GM10248 (cell line): Measurements from ENCODE around the gene SLC24A4.

ENCODE experiments used
- CTCF ChIA-PET: fragments of 300-600 bp; sonication (Branson Sonifier 250); formaldehyde crosslinking; extraction: SDS; loops from one replicate; lab custom pipeline; 2021; ENCODE audit warnings: antibody characterized with exemption; lab: Yijun Ruan, JAX
- POLR2A ChIA-PET: fragments of 350-650 bp; sonication (Branson Sonifier 250); formaldehyde crosslinking; extraction: SDS; loops from one replicate; lab custom pipeline; 2020; ENCODE audit warnings: antibody characterized with exemption; lab: Yijun Ruan, JAX
- DNase-seq: peaks from one replicate; pipeline ENCODE4 v3.0.0; 2012; ENCODE audit errors: extremely low spot score
- TF ChIP-seq, protein P1 (sequence below): IDR thresholded peaks from 2 replicates; pipeline ENCODE4 v1.5.1; 2012; ENCODE audit warnings: mild to moderate bottlenecking, low read depth; ENCODE audit errors: extremely low read depth, missing control alignments, control extremely low read depth

The SLC24A4 gene

DNA sequence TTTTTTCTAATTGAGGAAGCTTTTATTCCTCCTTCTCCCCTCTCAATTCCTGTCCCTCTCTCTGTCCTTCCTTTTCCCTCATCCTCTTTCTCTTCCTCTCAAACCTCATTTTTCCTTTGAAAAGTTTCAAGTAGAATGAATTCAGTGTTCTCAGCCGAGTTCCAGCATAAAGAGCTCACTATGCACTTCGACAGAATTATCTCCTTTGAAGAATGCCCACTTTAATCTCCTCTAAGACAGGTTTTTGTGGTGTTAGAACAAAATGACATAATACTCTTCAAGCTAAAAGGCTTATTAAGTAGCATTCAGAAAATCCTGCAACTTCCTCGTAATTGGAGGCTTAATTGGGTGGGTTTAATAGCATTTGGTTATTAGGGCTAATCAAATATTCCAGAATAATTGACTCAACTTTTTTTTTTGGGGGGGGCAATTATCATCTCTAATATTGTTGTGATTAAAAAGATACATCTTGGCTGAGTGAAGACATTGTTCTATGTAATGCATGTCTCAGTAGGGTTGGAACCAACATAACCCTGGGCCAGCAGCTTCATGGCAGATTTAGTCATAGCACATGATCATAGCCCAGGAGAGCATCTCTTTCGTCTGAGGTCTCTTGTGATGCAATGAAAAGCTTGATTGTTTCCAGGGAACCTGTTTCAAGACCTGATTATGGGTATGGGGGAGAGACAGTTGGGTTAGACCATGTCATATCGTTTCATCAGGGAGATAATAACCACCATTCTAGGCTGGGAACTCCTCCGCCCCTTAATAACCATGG, 25.0 kb upstream of the SLC24A4 start:
- ChIA-PET CTCF (interaction anchor here (0.8 to 1.0 kb wide), 2 partner anchors 38 to 95 kb away, joined by 3 read pairs; no protein-coding TSS in a partner anchor), POLR2A (no interaction called here)
- DNase-seq: no peak
- TF ChIP-seq, protein P1, sequence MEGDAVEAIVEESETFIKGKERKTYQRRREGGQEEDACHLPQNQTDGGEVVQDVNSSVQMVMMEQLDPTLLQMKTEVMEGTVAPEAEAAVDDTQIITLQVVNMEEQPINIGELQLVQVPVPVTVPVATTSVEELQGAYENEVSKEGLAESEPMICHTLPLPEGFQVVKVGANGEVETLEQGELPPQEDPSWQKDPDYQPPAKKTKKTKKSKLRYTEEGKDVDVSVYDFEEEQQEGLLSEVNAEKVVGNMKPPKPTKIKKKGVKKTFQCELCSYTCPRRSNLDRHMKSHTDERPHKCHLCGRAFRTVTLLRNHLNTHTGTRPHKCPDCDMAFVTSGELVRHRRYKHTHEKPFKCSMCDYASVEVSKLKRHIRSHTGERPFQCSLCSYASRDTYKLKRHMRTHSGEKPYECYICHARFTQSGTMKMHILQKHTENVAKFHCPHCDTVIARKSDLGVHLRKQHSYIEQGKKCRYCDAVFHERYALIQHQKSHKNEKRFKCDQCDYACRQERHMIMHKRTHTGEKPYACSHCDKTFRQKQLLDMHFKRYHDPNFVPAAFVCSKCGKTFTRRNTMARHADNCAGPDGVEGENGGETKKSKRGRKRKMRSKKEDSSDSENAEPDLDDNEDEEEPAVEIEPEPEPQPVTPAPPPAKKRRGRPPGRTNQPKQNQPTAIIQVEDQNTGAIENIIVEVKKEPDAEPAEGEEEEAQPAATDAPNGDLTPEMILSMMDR: no peak

DNA sequence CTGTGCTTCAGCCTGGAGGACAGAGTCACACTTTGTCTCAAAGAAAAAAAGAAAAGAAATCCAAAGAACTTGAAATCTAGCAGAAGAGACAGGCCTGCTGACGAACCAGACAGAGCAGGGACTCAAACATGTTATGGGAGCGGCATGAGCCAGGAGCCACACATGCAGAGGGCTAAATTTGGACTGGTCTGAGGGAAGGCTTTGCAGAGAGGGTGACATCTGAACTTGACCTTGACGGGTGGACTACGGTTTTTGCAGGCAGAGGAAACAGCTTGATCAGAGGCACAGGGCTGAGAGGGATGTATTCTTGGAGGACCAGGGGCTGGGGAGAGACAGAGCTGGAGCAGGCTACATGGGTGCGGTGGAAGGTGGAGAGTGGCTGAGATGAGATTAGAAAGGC, 20.5 kb upstream of the SLC24A4 start:
- POLR2A ChIA-PET: no interaction called here
- CTCF ChIA-PET: interaction anchor here (1.2 to 1.8 kb wide), 2 partner anchors 13 to 37 kb away, joined by 3 to 7 read pairs; no protein-coding TSS in a partner anchor
- TF ChIP-seq, protein P1: no peak
- DNase-seq: no peak

DNA sequence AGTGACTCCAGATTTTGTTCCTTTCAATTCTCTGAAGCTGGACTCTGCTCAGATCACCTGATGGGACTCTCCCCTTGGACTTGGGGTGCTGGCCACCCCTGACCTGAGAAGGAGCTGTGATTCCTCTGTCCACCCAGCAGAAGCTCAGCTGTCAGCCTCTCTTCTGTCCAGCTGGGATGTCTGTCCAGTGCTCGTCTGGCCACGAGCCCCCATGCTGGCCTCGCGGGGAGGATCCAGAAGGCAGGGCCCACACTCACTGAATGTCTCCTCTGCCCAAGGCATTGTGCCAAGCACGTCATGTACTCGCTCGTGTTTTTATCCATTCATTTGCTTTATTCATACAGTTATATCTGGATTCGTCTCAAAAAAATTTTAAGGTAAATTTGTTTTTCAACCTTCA, 14.2 kb upstream of the SLC24A4 start:
- ChIA-PET CTCF (no interaction called here), POLR2A (no interaction called here)
- TF ChIP-seq, protein P1: no peak
- DNase-seq: no peak

DNA sequence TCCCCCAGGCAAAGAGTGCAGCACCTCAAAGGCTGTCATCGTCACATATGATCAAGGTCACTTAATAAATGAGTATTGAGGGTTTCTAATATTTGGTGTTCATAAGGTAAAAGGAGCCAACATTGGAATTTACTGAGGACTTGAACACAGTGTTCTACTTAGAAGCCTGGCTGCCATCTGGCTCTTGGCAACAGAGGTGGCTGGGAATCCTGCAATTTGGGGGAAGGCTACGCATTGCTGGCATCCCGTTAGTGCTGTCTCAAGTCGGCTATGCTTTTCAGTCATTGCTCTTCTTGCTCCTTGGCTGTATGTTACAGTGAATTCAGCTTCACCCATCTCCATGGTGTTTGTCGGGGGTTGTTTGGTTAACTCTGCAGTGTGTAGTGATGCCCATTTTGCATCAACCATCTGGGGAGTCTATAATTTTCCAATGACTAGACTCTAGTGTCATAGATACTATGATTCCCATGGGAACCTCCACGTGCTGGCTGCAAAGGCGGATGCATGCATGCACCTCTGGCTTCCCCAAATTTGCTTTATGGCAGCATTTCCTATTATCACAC, 12.9 kb upstream of the SLC24A4 start:
- POLR2A ChIA-PET: no interaction called here
- DNase-seq: no peak
- TF ChIP-seq, protein P1: no peak
- CTCF ChIA-PET: no interaction called here

DNA sequence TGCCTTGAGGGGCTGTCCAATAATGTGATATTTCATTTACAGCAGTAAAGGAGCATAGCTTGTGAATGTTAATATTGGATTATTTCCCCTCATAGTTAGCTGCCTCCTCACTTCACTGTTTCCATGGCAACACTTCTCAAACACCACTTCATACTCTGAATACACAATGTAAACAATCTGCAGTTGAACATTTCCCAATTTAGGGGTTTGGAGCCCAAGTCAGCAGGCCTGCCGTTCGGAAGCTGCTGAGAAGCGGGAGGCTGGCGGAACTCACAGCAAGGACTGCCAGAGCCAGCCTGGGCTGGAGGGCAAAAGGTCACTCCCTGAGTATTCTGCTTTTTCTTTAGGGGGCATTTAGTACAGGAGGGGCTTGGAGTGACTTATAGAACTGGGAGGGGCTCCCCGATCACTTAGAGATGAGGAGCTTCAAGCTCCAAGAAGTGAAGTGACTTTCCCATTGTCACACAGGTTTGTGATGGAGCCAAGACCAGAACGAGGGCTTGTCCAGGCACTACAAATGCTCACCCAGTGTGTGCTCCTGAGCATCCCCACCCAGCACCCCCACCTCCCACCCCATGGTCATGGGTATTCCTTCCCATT, 12.1 kb upstream of the SLC24A4 start:
- TF ChIP-seq, protein P1: no peak
- DNase-seq: no peak
- ChIA-PET CTCF (interaction anchor here (0.9 kb wide), 1 partner anchor 15 kb away, joined by 3 read pairs; no protein-coding TSS in a partner anchor), POLR2A (no interaction called here)

DNA sequence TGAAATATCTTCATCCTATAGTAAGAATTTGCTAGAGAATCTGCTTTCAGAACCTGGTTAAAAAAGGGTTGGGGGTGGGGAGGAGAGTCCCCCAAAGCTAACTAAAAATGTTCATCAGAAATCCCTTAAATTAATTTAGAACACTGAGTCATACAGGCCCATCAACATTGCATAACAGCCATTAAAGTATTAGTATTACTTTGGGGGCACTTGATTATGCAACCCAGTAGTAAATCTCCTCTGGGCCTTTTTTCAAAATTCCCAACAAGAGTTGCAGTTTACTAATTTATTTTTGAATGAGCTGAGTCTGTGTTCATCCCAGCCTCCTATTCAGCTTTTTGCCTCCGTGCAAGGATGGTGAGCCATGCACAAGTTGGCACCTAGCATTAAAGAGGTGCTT, 8.8 kb upstream of the SLC24A4 start:
- DNase-seq: no peak
- POLR2A ChIA-PET: no interaction called here
- CTCF ChIA-PET: interaction anchor here (1.6 kb wide), 1 partner anchor 10 kb away, joined by 4 read pairs; no protein-coding TSS in a partner anchor
- TF ChIP-seq, protein P1: no peak
